GM19351 (cell line): ENCODE results near the gene TACC3.

ENCODE experiments used
- ATAC-seq: cut with Tn5 transposase; IDR thresholded peaks from one replicate; pipeline ENCODE4 v1.9.1; 2021; ENCODE audit warnings: mild to moderate bottlenecking, moderate library complexity; ENCODE audit not compliant: unreplicated experiment

The TACC3 gene

DNA sequence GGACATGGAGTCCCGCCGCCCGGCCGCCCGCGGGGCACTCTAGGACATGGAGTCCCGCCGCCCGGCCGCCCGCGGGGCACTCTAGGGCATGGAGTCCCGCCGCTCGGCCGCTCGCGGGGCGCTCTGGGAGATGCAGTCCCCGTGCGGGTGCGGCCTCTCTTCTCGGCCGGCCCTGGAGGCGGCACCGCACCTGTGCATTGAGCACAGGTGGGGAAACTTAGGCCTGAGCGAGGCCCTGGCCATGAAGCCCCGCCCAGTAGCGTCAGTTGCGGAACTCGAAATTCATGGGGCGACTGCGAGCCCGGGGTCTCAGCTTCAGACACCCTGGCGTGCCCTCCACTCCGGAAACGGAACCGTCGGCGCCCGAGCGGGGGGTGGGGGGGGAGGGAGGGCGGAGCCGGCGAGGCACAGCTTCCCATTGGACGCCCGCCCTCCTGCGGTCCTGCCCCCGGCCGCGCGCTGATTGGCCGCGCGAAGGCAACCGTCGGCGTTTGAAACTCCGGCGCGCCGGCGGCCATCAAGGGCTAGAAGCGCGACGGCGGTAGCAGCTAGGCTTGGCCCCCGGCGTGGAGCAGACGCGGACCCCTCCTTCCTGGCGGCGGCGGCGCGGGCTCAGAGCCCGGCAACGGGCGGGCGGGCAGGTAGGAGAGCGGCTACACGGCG is at the start of gene TACC3, which contains the start of gene TMEM129:
Gene TACC3 (plus strand): TSS at position 519 of the 663 bp plus-strand sequence. CDS start 1,901 bp downstream, outside the sequence.
Gene TMEM129 (minus strand): TSS at position 321 of the 663 bp plus-strand sequence. CDS start 486 bp downstream, outside the sequence.
- peak; percentile 73 for ATAC-seq

DNA sequence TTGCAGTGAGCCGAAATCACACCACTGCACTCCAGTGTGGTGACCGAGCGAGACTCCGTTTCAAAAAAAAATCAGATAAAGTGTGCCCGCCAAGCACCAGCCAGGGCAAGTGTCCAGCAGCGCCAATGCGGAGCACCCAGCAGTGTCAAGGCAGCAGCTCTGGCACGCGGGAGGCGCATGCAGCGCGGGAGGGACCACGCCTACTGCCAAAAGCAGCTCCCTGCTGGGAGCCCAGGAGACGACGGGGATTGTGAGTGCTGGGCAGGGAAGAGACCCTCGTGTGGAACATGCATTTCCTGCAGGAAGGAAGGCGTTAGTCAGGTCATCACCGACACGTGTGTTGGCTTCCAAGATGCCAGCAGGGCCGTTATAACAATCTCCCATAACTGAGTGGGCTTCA is 47.6 kb upstream of the TACC3 start:
- ATAC-seq, result no peak

DNA sequence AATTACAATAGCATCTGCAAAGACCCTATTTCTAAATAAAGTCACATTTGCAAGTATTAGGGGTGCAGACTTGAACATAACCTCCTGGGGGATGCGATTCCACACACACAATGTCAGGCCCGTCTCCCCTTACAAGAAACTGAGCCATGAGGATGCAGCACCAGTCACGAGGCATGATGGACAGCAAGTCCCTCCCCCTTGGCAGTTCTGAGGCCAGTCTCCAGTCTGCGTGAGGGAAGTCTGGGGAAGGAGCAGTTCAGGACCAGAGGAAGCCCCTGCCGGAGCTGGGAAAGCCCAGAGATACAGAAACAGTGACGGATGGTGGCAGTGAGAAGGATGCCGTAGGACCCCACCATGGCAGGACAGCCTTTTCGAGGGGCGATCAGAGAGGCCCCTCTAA is 46.6 kb upstream of the TACC3 start:
- no peak for ATAC-seq

DNA sequence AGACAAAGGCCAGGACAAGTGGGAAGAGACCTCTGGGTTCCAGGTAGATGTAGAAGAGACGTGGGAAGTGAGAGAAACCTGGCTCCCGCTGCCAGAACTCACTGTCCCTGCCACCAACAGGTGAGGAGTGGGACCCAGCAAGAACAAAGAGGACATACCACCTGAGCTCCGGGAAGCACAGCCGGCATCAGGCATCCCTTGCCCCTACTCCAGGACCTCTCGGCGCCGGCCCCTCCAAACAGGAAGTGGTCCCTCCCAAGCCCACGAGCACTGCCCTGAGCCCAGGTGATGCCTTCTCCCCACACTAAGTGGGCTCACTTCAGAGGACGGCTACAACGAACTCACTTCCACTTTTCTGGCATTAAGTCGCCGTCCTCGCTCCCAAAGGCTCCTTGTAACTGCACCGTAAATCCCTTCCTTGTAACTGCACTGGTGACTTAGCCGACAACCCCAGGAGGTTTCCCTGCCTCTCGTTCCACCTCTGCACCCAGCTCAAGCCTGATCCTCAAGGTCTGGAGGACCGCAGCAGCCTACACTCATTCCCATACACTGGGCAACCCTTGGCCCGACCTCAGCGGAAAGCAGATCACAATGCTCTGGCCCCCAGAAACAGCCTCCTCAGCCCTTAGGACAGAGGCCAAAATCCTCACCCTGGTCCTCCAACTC is 46.1 kb upstream of the TACC3 start:
- no peak for ATAC-seq

DNA sequence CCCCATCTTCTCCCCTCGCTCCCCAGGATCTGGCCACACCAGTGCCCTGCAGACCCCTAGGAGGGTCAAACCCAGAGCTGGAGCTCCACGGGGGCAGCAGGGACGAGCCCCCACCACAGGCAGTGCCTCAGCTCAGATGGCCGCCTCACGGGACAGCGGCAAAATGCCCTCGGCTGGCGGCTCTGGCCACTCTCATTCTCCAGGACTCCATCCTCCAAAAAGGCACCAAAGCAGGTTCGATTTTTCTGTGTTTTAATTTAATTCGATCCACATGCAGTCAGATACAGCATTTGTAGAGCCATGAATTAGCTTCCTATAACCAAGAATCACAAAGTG is 45.6 kb upstream of the TACC3 start:
- ATAC-seq, result no peak

DNA sequence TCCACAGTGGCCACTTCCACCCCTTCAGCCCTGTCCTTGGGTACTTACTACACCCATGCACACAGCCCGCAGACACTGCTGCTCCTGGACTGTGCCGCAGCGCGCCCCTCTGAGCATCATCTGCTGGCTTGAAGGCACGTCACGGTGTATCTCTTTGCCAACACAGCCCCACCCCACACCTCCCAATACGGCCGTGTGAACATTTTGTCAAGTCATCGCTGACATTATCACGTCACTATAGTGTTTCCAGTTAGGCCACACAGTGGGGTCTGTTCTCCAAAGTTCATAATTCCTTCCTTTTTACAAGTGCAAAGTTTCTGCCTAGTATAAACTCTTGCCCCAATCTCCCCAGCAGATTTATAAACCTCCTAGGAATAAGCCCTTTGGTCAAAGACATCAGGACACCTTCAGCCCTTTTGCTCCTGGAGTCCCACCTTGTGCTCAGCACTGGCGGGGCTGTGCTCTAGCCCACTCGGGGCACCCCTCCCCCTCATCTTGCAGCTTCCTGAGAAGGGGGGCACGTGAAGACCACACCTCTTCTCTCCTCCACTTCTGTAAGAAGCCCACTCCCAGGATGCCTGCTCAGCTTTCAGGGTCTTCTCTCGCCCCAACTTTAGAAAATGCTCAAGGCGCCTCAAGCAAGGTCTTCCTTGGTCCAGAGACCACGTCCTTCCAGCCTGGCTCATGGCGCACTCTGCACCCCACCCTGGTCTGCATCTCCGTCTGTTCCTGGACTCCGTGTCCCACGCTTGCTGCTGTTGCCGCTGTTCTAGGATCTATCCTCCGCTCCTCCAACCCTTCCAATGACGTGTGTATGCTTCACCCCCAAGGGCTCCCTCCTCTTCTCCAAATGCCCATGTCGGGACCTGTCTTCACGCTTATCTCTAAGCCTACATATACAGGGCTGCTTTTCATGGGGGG is 44.5 kb upstream of the TACC3 start:
- ATAC-seq, result no peak

DNA sequence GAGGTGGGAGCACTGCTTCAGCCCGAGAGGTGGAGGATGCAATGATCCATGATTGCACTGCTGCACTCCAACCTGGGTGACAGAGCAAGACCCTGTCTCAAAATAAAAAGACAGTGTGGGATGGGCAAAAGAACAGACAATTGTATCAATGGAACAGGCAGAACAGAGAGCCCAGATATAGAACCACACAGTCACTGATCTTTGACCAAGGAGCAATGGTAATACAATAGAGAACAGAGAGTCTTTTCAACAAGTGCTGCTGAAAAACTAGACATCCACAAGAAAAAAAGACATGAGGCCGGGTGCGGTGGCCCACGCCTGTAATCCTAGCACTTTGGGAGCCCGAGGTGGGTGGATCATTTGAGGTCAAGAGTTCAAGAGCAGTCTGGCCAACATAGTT is 43.1 kb upstream of the TACC3 start:
- ATAC-seq, result no peak

DNA sequence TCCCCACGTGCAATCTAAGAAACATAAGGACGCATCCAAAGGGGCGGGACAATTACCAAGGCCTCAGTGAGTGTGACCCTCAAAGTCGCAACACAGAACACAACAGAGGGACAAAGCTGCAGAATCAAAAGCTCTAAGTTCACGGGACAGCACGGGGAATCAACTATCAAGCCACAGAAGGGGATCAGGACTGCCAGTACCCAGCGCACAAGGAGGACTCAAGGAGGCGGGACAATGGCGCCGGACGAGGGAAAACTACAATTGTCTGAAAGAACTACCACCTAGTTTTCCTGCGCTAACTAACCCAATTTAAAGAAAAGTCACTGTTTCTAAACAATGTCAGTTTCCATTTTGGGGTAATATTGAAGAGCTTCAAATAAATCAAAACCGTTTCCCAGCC is 38.5 kb upstream of the TACC3 start:
- ATAC-seq, result no peak

DNA sequence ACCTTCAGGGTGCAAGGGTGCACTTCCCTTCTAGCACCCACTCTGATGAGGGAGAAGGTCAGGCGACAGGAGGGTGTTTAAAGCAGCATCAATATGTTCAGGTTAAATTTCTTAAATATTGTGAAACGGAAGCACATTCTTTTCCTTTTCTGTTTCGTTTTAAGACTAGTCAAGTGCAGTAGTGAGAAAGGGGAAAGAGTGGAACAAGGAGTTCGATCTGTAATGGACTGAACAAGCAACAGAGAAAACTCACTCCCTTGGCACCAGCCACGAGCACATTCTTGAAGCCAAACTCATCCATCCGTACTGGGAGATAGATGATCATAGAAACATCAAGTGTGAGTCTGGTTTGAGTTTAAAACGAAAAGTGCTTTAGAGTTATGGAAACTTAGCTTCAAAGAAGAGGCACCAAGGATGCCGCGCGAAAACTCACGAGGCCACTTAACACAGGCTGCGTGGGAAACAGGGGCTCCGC is 38.0 kb upstream of the TACC3 start:
- ATAC-seq, result no peak

DNA sequence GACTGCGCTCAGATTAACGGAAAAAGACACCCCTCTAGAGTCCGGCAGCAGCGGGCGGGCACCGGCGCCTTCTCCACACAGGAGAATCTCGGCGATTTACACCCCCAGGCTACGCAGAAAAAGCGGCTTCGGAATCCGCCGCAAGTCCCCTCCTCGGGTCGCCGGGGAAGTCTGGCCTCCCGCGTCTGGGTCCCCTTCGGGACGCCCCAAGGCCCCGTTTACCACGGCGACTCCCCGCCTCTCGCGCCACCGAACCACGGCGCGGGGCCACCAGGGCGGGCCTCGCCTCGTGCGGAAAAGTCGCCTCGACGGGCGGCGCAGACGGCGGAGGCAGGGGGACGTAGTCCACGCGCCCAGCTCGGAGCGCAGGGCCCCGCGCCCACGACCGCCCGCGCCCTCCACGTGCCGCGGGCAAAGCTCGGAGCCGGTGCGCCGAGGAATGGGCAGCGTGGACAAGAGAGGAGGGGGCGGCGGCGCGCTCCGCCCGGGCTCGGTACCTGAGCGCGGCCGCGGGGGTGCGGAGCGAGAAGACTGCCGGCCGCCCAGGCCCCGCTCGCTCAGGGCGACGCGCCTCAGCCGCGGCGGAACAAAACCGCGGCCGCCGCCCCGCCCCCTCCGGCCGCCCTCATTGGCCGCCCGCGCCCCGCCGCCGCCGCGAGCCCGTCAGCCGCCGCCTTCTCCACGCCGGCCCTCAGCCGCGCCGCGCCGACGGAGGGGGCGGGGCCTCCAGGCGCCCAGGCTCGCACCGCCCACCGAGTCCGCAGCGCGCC is 37.4 kb upstream of the TACC3 start, which contains the start of gene FAM53A:
Gene FAM53A (minus strand): TSS at position 578 of the 770 bp plus-strand sequence. CDS start 15,572 bp downstream, outside the sequence.
- ATAC-seq, result peak; percentile 82

DNA sequence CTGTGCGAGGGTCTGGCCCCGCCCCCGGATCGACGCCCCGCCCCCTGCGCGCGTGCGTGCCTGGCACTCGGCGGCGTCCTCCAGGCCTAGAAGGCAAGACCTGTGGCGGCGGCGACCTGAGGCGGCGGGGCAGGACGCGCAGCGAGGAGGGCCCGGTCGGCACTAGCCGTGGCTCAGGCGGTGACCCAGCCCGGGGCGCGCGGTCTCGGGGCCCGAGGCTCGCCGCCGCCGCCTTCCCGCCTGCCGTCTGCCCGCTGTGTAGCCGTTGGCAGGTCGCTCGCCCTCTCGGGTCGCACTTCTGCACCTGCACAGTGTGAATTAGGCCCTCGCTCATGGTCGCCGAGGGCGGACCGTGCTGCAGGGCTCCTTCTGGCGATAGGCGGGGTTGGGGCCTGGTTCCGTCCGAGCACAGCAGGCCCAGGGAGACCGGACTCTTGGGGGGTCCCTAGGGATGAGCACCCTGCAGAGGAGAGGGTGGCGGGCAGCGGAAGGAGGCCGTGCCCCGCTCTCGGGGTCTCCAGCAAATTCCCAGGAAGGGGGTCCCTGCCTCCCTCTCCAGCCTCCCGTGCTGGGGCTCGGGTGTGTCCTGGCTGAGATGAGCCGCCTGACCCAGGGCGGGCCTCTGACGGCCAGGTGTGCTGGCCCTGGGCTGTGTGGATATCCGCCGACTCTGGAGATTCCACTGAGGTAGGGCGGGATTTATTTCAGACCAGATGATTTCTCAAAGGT is 36.7 kb upstream of the TACC3 start:
- peak; percentile 3 for ATAC-seq

DNA sequence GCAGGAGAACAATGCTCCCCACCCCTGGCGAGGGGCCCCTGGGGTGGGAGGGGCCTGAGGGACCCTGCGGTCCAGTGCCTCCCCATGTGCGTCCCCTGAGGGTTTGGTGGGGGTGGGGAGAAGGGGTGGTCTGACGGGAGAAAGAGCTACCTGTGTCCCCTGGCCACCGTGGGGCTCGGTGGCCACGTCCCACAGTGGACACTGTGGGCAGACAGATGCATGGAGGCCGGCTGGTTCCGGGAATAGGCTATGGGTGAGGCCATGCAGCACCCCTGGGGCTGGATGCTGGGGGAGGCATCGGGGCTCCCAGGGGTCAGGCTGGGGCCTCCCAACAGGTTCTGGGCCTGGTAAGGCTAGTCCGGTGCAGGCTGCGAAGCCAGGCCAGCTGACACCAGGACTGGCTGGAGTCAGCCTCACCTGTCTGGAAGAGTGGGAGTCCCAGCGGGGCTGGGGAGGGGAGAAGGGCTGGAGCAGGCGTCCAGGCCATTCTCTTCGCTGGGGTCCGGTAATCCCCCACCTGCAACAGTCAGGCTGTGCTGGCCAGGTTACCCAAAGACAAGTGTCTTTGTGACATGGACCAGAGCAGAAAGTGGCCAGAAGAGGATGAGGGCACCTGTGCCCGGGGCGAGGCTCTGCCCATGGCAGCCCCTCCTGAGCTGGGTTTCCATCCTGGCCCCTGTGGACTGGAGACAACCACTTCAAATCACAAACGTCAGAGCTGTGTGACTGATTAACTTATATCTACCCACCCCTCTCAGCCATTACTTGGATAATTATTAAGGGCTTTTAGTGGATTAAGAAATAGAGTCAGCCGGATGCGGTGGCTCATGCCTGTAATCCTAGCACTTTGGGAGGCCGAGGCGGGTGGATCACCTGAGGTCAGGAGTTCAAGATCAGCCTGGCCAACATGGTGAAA is 35.8 kb upstream of the TACC3 start:
- ATAC-seq, result no peak

DNA sequence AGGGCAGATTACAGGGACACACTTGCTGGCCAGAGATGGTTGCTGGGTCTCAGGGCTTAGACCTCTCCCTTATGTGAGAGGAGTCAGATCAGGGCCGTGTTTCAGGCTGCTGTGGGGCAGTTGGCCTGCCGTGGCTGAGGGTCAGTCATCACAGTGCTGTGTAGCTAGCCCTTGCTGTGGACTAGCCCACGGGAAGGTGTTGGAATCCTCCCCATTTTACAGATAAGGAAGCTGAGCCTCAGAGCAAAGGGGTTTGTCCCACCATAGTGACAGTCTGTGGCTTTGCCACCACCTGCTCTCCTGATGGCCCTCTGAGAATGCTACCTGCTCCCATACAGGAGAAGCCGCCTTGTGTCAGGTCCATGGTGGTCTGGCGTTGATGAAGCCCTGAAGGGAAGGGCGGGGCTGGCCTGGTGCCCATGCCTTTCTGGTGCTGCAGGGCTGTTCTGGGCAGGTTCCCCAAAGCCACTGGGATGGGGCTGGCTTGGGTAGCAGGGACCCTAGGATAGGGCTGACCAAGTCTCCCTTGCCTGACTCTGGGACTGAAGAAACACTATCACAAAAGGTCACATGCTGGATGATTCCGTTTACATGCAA is 34.8 kb upstream of the TACC3 start:
- no peak for ATAC-seq

DNA sequence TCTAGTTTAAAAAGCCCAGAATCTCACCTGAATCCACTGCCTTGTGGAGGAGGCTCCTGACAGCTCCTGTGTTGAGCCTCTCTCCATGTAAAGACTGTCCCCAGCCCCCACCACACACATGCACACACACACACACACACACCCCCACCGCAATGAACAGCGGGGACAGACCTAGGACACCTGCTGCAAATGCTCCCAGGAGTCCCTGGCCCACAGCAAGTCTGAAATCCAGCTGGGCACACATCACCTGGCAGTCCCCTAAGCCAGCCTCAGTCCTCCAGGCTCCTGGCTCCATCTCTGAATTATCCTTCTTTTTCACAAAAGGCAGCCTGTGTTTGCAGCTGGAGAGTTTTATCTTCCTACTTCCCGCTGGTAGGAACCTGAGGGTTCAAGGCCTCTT is 30.6 kb upstream of the TACC3 start:
- ATAC-seq, result no peak

DNA sequence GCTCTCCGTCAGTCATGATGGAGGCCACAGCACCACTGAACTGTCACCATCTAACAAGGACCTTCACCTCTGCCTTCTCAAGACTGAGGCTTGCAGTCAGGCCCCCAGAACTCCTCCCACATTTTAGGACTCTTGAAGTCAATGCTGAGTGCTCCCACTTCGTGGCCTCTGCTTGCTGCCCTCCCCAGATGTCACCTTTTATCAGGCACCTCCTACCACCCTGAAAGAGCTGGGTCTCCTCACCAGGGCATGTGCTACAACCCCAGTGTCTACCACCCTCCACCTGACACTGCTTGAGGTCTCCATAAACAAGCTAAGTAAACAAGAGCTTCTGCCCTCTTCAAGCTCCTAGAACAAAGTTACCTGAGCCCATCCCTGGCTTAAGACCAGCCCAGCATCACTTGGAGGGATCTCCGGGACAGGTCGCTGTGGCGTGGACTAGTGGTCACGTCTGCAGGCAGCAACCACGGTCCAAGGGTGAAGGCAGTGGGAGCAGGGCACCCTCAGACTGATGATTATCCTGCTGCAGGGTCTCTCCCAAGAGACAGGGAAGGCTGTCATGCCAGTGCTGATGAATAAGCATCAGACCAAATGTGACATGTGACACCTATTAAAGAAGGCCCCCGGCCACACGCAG is 29.5 kb upstream of the TACC3 start:
- no peak for ATAC-seq

DNA sequence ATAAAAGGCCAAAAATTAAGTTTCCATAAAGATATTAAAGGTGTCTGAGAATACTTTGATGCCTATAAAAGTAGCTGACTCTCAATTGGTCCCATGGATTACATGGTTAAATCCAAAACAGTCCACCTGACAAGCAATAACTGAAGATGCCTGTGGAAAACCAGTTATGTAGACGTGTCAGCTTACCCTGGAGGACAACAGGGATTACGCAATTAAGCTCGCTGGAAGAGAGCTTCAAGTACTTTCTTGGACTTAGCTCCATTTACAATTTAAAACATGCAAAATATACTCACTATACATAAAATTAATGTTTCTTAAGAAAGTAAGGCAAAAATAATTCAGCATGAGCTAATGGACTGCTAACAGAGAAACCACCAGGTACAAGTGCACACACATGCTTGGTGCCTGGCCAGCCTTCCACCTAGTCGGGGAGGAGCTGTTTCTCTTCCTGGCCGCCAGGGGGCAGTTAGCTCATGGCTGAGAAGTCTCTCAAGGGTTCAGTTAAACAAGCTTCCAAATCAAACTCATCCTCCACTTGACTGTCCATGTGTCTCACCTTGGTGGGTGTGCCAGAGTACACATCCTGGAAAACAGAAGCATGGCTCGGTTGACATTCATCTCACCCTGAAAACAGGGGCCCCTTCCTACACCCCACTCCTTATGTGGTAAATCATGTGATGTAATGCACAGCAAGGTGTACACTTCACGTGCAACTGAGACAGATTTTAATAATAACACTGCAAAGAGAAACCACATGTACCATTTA is 28.0 kb upstream of the TACC3 start:
- no peak for ATAC-seq

DNA sequence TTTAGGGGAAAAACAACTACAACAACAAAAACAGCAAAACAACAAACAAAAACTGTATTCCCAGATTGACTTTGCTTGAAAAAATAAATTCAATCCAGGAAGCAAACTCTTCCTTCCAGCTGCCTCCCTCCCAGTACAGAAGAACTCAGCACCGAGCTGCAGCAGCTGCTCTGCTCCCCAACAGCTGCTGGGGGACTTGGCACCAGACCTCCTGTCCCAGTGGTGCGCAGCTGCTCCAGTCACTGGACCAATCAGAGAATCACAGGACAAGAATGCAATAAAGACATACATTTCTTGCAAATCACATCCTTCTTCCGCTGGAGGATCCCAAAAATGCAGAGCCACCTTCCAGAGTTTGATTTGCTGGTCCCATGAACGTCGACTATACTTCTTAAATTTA is 25.4 kb upstream of the TACC3 start:
- ATAC-seq, result no peak
